ENCODE measurements around the gene SLC22A23.

SLC22A23 gene

GRCh38 chr6:3269281-3269975, 187.4 kb downstream of the SLC22A23 start:
- Histone ChIP-seq H3K4me1 (ENCODE audit: control insufficient read depth, low read length) (no peaks in the 10 kb centered on the region), H3K9me2 (replicated peaks; ENCODE audit: control insufficient read depth, low read length) (no peaks in the 10 kb centered on the region), H3K4me3 (ENCODE audit: low read length) (no peak overlapping the region), H3K4me2 (ENCODE audit: low read length) (no peak overlapping the region), H3K27me3 (ENCODE audit: control insufficient read depth, low read length) (no peaks in the 10 kb centered on the region), H3K27ac (ENCODE audit: low read depth, low read length) (no peak overlapping the region), H3F3A (ENCODE audit: control insufficient read depth, insufficient read depth) (no peaks in the 10 kb centered on the region), H3K36me3 (ENCODE audit: control insufficient read depth, low read length) (peaks cover 72% of the 10 kb centered on the region), H3K79me2 (ENCODE audit: control insufficient read depth, low read length) (peaks cover 38% of the 10 kb centered on the region), H3K9me3 (ENCODE audit: control insufficient read depth, insufficient read depth, low read length) (no peaks in the 10 kb centered on the region), H4K20me1 (ENCODE audit: control insufficient read depth, insufficient read depth, low read depth, low read length) (no peaks in the 10 kb centered on the region)
- no peak for TF ChIP-seq CTCF (IDR thresholded peaks at IDR 0.05; ENCODE audit: low read depth, low read length, poor library complexity, severe bottlenecking)
- TF ChIP-seq EZH2phosphoT487 (IDR thresholded peaks at IDR 0.05; ENCODE audit: borderline replicate concordance, low read length), result no peak

- Histone ChIP-seq H3F3A (ENCODE audit: control insufficient read depth, insufficient read depth) (no peaks in the 10 kb centered on the region), H3K27me3 (ENCODE audit: control insufficient read depth, low read length) (no peaks in the 10 kb centered on the region), H3K4me1 (ENCODE audit: control insufficient read depth, low read length) (no peaks in the 10 kb centered on the region), H4K20me1 (ENCODE audit: control insufficient read depth, insufficient read depth, low read depth, low read length) (no peaks in the 10 kb centered on the region), H3K9me2 (replicated peaks; ENCODE audit: control insufficient read depth, low read length) (no peaks in the 10 kb centered on the region), H3K4me3 (ENCODE audit: low read length) (no peak overlapping the region), H3K36me3 (ENCODE audit: control insufficient read depth, low read length) (peaks cover 80% of the 10 kb centered on the region), H3K79me2 (ENCODE audit: control insufficient read depth, low read length) (peaks cover 46% of the 10 kb centered on the region), H3K9me3 (ENCODE audit: control insufficient read depth, insufficient read depth, low read length) (no peaks in the 10 kb centered on the region), H3K27ac (ENCODE audit: low read depth, low read length) (no peak overlapping the region), H3K4me2 (ENCODE audit: low read length) (no peak overlapping the region)
- TF ChIP-seq CTCF (IDR thresholded peaks at IDR 0.05; ENCODE audit: low read depth, low read length, poor library complexity, severe bottlenecking) (no peak), EZH2phosphoT487 (IDR thresholded peaks at IDR 0.05; ENCODE audit: borderline replicate concordance, low read length) (no peak)
These were observed 188.2 kb downstream of the SLC22A23 start for GRCh38 chr6:3268680-3269079.

GRCh38 chr6:3267162-3267561, 189.7 kb downstream of the SLC22A23 start:
- TF ChIP-seq EZH2phosphoT487 (IDR thresholded peaks at IDR 0.05; ENCODE audit: borderline replicate concordance, low read length), result no peak
- no peak for TF ChIP-seq CTCF (IDR thresholded peaks at IDR 0.05; ENCODE audit: low read depth, low read length, poor library complexity, severe bottlenecking)
- H3K79me2 ChIP-seq (ENCODE audit: control insufficient read depth, low read length), result peaks cover 60% of the 10 kb centered on the region
- H3K36me3 ChIP-seq (ENCODE audit: control insufficient read depth, low read length), result peaks cover 83% of the 10 kb centered on the region

More at GRCh38 chr6:3267162-3267561, 189.7 kb downstream of the SLC22A23 start:
- H3K27ac ChIP-seq (ENCODE audit: low read depth, low read length), result no peak overlapping the region
- no peaks in the 10 kb centered on the region for H3K27me3 ChIP-seq (ENCODE audit: control insufficient read depth, low read length)
- H3K4me1 ChIP-seq (ENCODE audit: control insufficient read depth, low read length), result no peaks in the 10 kb centered on the region
- no peak overlapping the region for H3K4me3 ChIP-seq (ENCODE audit: low read length)
- H4K20me1 ChIP-seq (ENCODE audit: control insufficient read depth, insufficient read depth, low read depth, low read length), result no peaks in the 10 kb centered on the region
- no peaks in the 10 kb centered on the region for H3K9me3 ChIP-seq (ENCODE audit: control insufficient read depth, insufficient read depth, low read length)
- no peaks in the 10 kb centered on the region for H3F3A ChIP-seq (ENCODE audit: control insufficient read depth, insufficient read depth)
- H3K4me2 ChIP-seq (ENCODE audit: low read length), result no peak overlapping the region
- no peaks in the 10 kb centered on the region for H3K9me2 ChIP-seq (replicated peaks; ENCODE audit: control insufficient read depth, low read length)

Data from DOHH2 (cell line).